IMR-90 (cell line): ENCODE measurements around the gene CASQ1. TPM values are rescaled to one million over a fixed set of nuclear protein-coding genes. Genes with fewer than 3 reads are reported as not detected.

Experiments used
- ATAC-seq: fragments of 200-7000 bp; cut with Tn5 transposase; 2 replicates; pipeline ENCODE4 v1.9.1; 2020; ENCODE audit warnings: low read depth, mild to moderate bottlenecking, moderate library complexity
- BruUV-seq: library from RNA; stranded (reverse); fragments of 400-500 nt; replicated peaks from 2 replicates; lab custom pipeline; 2021; lab: Mats Ljungman, UMichigan
- CTCF ChIA-PET: fragments of 300-600 bp; formaldehyde crosslinking; extraction: SDS; loops from one replicate; lab custom pipeline; 2021; ENCODE audit warnings: antibody characterized with exemption; lab: Yijun Ruan, JAX
- POLR2A ChIA-PET: fragments of 300-600 bp; sonication (Branson Sonifier 250); formaldehyde crosslinking; loops from one replicate; lab custom pipeline; 2022; ENCODE audit warnings: antibody characterized with exemption; ENCODE audit not compliant: unreplicated experiment; lab: Charles Lee
- DNase-seq: peaks from one replicate; pipeline ENCODE4 v3.0.0; 2013
- H2AFZ ChIP-seq: replicated peaks from 2 replicates; pipeline ENCODE3; 2013; ENCODE audit warnings: low read length, mild to moderate bottlenecking; ENCODE audit not compliant: poor library complexity
- H2AK5ac ChIP-seq: 2 replicates; pipeline ENCODE4 v1.6.1; 2013; ENCODE audit warnings: low read depth, low read length, inconsistent platforms
- H2AK9ac ChIP-seq: replicated peaks from 2 replicates; pipeline ENCODE3; 2013; ENCODE audit warnings: mild to moderate bottlenecking, low read depth, low read length, moderate library complexity; ENCODE audit not compliant: poor library complexity
- H2BK120ac ChIP-seq: 2 replicates; pipeline ENCODE4 v1.6.1; 2013; ENCODE audit warnings: low read depth, low read length, inconsistent platforms
- H2BK15ac ChIP-seq: 3 replicates; pipeline ENCODE4 v1.6.1; 2013; ENCODE audit warnings: low read depth, low read length, inconsistent platforms
- H2BK20ac ChIP-seq: 2 replicates; pipeline ENCODE4 v1.6.1; 2013; ENCODE audit warnings: low read depth, mild to moderate bottlenecking, inconsistent platforms, low read length, moderate library complexity
- H2BK5ac ChIP-seq: 2 replicates; pipeline ENCODE4 v1.6.1; 2013; ENCODE audit warnings: mild to moderate bottlenecking, low read depth, low read length, inconsistent platforms; ENCODE audit not compliant: poor library complexity, severe bottlenecking
- H3K14ac ChIP-seq: replicated peaks from 2 replicates; pipeline ENCODE4 v1.6.1; 2013; ENCODE audit warnings: low read depth, low read length, inconsistent platforms
- H3K18ac ChIP-seq: 2 replicates; pipeline ENCODE4 v1.6.1; 2013; ENCODE audit warnings: low read depth, low read length, control low read depth
- H3K23ac ChIP-seq: 2 replicates; pipeline ENCODE4 v1.6.1; 2013; ENCODE audit warnings: low read depth, low read length, inconsistent platforms
- H3K27ac ChIP-seq: 2 replicates; pipeline ENCODE4 v1.5.1; 2013; ENCODE audit warnings: mild to moderate bottlenecking, control low read depth, low read length; ENCODE audit not compliant: insufficient read depth
- H3K27me3 ChIP-seq: 2 replicates; pipeline ENCODE4 v1.6.1; 2013; ENCODE audit warnings: low read length; ENCODE audit not compliant: control insufficient read depth, insufficient read depth
- H3K36me3 ChIP-seq: 2 replicates; pipeline ENCODE4 v1.6.1; 2013; ENCODE audit warnings: low read length, mixed read lengths; ENCODE audit not compliant: control insufficient read depth, insufficient read depth
- H3K4ac ChIP-seq: 2 replicates; pipeline ENCODE4 v1.6.1; 2013; ENCODE audit warnings: low read depth, low read length, inconsistent platforms
- H3K4me1 ChIP-seq: 2 replicates; pipeline ENCODE4 v1.6.1; 2013; ENCODE audit warnings: low read length, mixed read lengths; ENCODE audit not compliant: control insufficient read depth, insufficient read depth
- H3K4me2 ChIP-seq: 2 replicates; pipeline ENCODE4 v1.6.1; 2013; ENCODE audit warnings: low read depth, mild to moderate bottlenecking, control low read depth, low read length, moderate library complexity
- H3K4me3 ChIP-seq: 2 replicates; pipeline ENCODE4 v1.5.1; 2013; ENCODE audit warnings: low read depth, mild to moderate bottlenecking, control low read depth, low read length, moderate library complexity; ENCODE audit not compliant: insufficient read depth
- H3K56ac ChIP-seq: 2 replicates; pipeline ENCODE4 v1.6.1; 2013; ENCODE audit warnings: low read length, inconsistent platforms; ENCODE audit not compliant: insufficient read depth; ENCODE audit errors: extremely low read depth
- H3K79me1 ChIP-seq, 2 experiments: 2 replicates each; pipeline ENCODE4 v1.6.1; 2013; ENCODE audit warnings: low read length in 2 of 2, inconsistent platforms in 1 of 2, low read depth in 1 of 2
- H3K9ac ChIP-seq: 2 replicates; pipeline ENCODE4 v1.6.1; 2013; ENCODE audit warnings: low read depth, low read length, control low read depth
- H3K9me1 ChIP-seq: 2 replicates; pipeline ENCODE4 v1.6.1; 2013; ENCODE audit warnings: low read length, inconsistent platforms; ENCODE audit not compliant: insufficient read depth
- H3K9me3 ChIP-seq: 2 replicates; pipeline ENCODE4 v1.6.1; 2013; ENCODE audit warnings: low read length; ENCODE audit not compliant: control insufficient read depth, insufficient read depth
- H4K20me1 ChIP-seq: 2 replicates; pipeline ENCODE4 v1.6.1; 2013; ENCODE audit warnings: low read length, inconsistent platforms; ENCODE audit not compliant: insufficient read depth
- H4K5ac ChIP-seq: 2 replicates; pipeline ENCODE4 v1.6.1; 2013; ENCODE audit warnings: mild to moderate bottlenecking, low read depth, low read length, control low read depth
- H4K8ac ChIP-seq, 2 experiments: 2 replicates each; pipeline ENCODE4 v1.6.1; 2013; ENCODE audit warnings: low read depth in 2 of 2, low read length in 2 of 2, control low read depth in 1 of 2, inconsistent platforms in 1 of 2
- H4K91ac ChIP-seq: 2 replicates; pipeline ENCODE4 v1.6.1; 2013; ENCODE audit warnings: low read depth, low read length, inconsistent platforms; ENCODE audit not compliant: insufficient read depth
- BHLHE40 ChIP-seq: fragments of 150-350 bp; IDR thresholded peaks from 2 replicates; pipeline ENCODE4 v1.6.1; 2016; ENCODE audit warnings: mild to moderate bottlenecking, low read depth, low read length
- CEBPB ChIP-seq: IDR thresholded peaks from 2 replicates; pipeline ENCODE4 v1.6.1; 2012; ENCODE audit warnings: low read depth, low read length, improper control_type of control experiment
- CHD1 ChIP-seq: IDR thresholded peaks from 2 replicates; pipeline ENCODE4 v1.6.1; 2012; ENCODE audit warnings: low read depth, low read length, improper control_type of control experiment
- FOS ChIP-seq: fragments of 150-350 bp; IDR thresholded peaks from 2 replicates; pipeline ENCODE4 v1.6.1; 2016; ENCODE audit warnings: low read depth, low read length
- MAFK ChIP-seq: IDR thresholded peaks from 2 replicates; pipeline ENCODE4 v1.6.1; 2012; ENCODE audit warnings: low read depth, low read length, improper control_type of control experiment
- MAZ ChIP-seq: IDR thresholded peaks from 2 replicates; pipeline ENCODE4 v1.6.1; 2012; ENCODE audit warnings: low read depth, mild to moderate bottlenecking, low read length, improper control_type of control experiment, moderate library complexity, borderline replicate concordance
- MXI1 ChIP-seq: IDR thresholded peaks from 2 replicates; pipeline ENCODE4 v1.6.1; 2012; ENCODE audit warnings: low read depth, mild to moderate bottlenecking, low read length, moderate library complexity, borderline replicate concordance
- NFE2L2 ChIP-seq: fragments of 150-350 bp; IDR thresholded peaks from 2 replicates; pipeline ENCODE4 v1.6.1; 2016; ENCODE audit warnings: low read depth, mild to moderate bottlenecking, low read length
- POLR2A ChIP-seq: IDR thresholded peaks from 2 replicates; pipeline ENCODE4 v1.6.1; 2012; ENCODE audit warnings: mild to moderate bottlenecking, low read depth, low read length
- RAD21 ChIP-seq: IDR thresholded peaks from 2 replicates; pipeline ENCODE4 v1.6.1; 2012; ENCODE audit warnings: low read length, improper control_type of control experiment
- RCOR1 ChIP-seq: IDR thresholded peaks from 2 replicates; pipeline ENCODE4 v1.6.1; 2012; ENCODE audit warnings: mild to moderate bottlenecking, low read length, improper control_type of control experiment; ENCODE audit not compliant: insufficient replicate concordance
- RFX5 ChIP-seq: IDR thresholded peaks from 2 replicates; pipeline ENCODE4 v1.8.0; 2012; ENCODE audit warnings: low read depth, mild to moderate bottlenecking, low read length, moderate library complexity
- SMC3 ChIP-seq: fragments of 150-350 bp; IDR thresholded peaks from 2 replicates; pipeline ENCODE4 v1.6.1; 2016; ENCODE audit warnings: low read depth, mild to moderate bottlenecking, antibody characterized with exemption, low read length, moderate library complexity
- WGBS, 2 experiments: methylation state at CpG; one replicate each; pipeline versions ENCODE4 v1.1.5 to v1.1.7; 2013; ENCODE audit warnings: missing lambda C conversion rate in 2 of 2; ENCODE audit not compliant: insufficient read length in 1 of 2; ENCODE audit errors: extremely low coverage in 2 of 2; 5-methylcytosine and 5-hydroxymethylcytosine counted together
- dilution Hi-C: fragments of 300-500 bp; cut with HindIII; formaldehyde crosslinking; loops from one replicate; pipeline ENCODE4 v1.14.3; 2018; ENCODE audit warnings: low sequenced_read_pairs; ENCODE audit not compliant: unreplicated experiment
- in situ Hi-C: fragments of 300-500 bp; cut with MboI; formaldehyde crosslinking; loops from 3 replicates; pipeline ENCODE4 v1.14.3; 2019; ENCODE audit warnings: low sequenced_read_pairs, inconsistent platforms, mixed read lengths
- intact Hi-C: fragments of 100-400 bp; cut with micrococcal nuclease; formaldehyde crosslinking; loops from 2 replicates; pipeline ENCODE4 v1.10.0; 2022
- polyA plus RNA-seq, 3 experiments: library from polyadenylated mRNA; depleted of rRNA; stranded (reverse); fragments of >200 nt; gene quantifications; 2 replicates each; pipeline ENCODE4 v1.2.3, GENCODE V29; 2012; ENCODE audit warnings: low replicate concordance in 1 of 3
- total RNA-seq: library from RNA; depleted of rRNA; stranded (reverse); fragments of >200 nt; gene quantifications from 2 replicates; pipeline ENCODE4 v1.2.3, GENCODE V29; 2012
- TF ChIP-seq, protein P1 (sequence below): conservative IDR thresholded peaks from 2 replicates; pipeline ENCODE4 v1.5.1; 2012; ENCODE audit warnings: mild to moderate bottlenecking, low read depth, low read length, improper control_type of control experiment
- TF ChIP-seq, protein P2 (sequence below): fragments of 150-350 bp; IDR thresholded peaks from 2 replicates; pipeline ENCODE4 v1.6.1; 2016; ENCODE audit warnings: low read depth, mild to moderate bottlenecking, low read length, moderate library complexity, borderline replicate concordance
- TF ChIP-seq, protein P3 (sequence below): fragments of 150-350 bp; IDR thresholded peaks from 2 replicates; pipeline ENCODE4 v1.6.1; 2017; ENCODE audit warnings: mild to moderate bottlenecking, antibody characterized with exemption, low read length, low read depth

Gene CASQ1
- total and polyA plus RNA-seq, 2 of the 4 experiments (the other 2 are of a cell fraction), result 0.18 to 0.21 TPM

DNA sequence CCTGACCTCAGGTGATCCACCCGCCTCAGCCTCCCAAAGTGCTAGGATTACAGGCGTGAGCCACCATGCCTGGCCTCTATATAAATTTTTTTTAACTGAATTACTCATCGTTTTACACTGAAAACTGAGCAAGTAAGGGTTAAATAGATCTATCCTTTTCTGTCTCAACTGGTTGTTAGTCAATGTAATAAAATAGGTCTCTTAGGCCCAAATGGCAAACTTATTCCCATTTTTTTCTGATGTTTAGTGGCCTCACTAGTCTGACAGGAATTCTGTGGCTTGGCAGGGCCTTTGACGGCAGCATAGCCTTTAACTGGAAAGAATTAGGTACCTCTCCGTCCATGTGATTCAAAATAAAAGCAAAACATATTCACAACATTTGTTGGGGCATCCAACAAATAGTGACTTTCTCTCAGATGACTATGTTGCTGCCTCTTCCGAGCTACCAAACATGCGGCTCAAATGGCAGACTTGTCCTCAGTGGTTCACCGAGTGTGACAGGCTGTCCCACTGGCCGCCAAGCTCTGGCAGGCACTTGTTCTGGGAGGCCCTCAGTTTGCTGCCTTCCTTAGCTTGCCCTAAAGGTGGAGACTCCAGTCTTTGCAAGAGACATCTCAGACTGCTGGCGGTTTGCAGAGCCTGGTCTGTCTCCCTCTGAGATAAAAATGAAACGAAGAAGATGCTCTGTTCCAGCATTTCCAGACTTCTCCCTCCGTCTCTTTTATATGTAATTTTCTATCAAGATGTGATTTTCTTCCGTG lies 21.6 kb upstream of the CASQ1 start:
- H2BK120ac ChIP-seq, result no peak overlapping the region
- H3K4me1 ChIP-seq, result 0 out of 2 replicates have a peak, but pooled peaks cover 2% of the 10 kb centered on the region
- H3K56ac ChIP-seq, result no peak overlapping the region
- H3K4ac ChIP-seq, result no peak overlapping the region
- TF ChIP-seq, protein P1, sequence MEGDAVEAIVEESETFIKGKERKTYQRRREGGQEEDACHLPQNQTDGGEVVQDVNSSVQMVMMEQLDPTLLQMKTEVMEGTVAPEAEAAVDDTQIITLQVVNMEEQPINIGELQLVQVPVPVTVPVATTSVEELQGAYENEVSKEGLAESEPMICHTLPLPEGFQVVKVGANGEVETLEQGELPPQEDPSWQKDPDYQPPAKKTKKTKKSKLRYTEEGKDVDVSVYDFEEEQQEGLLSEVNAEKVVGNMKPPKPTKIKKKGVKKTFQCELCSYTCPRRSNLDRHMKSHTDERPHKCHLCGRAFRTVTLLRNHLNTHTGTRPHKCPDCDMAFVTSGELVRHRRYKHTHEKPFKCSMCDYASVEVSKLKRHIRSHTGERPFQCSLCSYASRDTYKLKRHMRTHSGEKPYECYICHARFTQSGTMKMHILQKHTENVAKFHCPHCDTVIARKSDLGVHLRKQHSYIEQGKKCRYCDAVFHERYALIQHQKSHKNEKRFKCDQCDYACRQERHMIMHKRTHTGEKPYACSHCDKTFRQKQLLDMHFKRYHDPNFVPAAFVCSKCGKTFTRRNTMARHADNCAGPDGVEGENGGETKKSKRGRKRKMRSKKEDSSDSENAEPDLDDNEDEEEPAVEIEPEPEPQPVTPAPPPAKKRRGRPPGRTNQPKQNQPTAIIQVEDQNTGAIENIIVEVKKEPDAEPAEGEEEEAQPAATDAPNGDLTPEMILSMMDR, result no peak
- TF ChIP-seq RAD21, result no peak
- no peak for TF ChIP-seq RCOR1
- TF ChIP-seq, protein P2, sequence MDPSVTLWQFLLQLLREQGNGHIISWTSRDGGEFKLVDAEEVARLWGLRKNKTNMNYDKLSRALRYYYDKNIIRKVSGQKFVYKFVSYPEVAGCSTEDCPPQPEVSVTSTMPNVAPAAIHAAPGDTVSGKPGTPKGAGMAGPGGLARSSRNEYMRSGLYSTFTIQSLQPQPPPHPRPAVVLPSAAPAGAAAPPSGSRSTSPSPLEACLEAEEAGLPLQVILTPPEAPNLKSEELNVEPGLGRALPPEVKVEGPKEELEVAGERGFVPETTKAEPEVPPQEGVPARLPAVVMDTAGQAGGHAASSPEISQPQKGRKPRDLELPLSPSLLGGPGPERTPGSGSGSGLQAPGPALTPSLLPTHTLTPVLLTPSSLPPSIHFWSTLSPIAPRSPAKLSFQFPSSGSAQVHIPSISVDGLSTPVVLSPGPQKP, result no peak
- TF ChIP-seq BHLHE40, result no peak
- no peak for TF ChIP-seq CHD1
- TF ChIP-seq, protein P3, sequence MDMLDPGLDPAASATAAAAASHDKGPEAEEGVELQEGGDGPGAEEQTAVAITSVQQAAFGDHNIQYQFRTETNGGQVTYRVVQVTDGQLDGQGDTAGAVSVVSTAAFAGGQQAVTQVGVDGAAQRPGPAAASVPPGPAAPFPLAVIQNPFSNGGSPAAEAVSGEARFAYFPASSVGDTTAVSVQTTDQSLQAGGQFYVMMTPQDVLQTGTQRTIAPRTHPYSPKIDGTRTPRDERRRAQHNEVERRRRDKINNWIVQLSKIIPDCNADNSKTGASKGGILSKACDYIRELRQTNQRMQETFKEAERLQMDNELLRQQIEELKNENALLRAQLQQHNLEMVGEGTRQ, result no peak
- TF ChIP-seq MAZ, result no peak
- TF ChIP-seq NFE2L2, result no peak
- TF ChIP-seq RFX5, result no peak
- TF ChIP-seq MXI1, result no peak
- TF ChIP-seq POLR2A, result no peak
- TF ChIP-seq SMC3, result no peak
- TF ChIP-seq CEBPB, result no peak
- no peak for TF ChIP-seq FOS
- TF ChIP-seq MAFK, result no peak
- intact Hi-C loops, result no loop called here
- H3K14ac ChIP-seq, result no peak overlapping the region
- no peak overlapping the region for H4K91ac ChIP-seq
- H3K27ac ChIP-seq, result no peak overlapping the region
- CTCF ChIA-PET, result no interaction called here
- H3K4me2 ChIP-seq, result no peak overlapping the region
- WGBS, 2 experiments, result 72% methylated on average over 6 of the region's 13 CpGs; no CpG with 5 or more reads in 1 of the 2 experiments
- no peak overlapping the region for H3K18ac ChIP-seq
- H4K8ac ChIP-seq, result no peak overlapping the region
- dilution Hi-C loops, result no loop called here
- POLR2A ChIA-PET, result no interaction called here
- H3K9me3 ChIP-seq, result no peaks in the 10 kb centered on the region; the same call in 1 of the 2 replicates
- ATAC-seq, result no peak
- no peak overlapping the region for H3K23ac ChIP-seq
- no peak overlapping the region for H3K9ac ChIP-seq
- H4K5ac ChIP-seq, result no peak overlapping the region
- in situ Hi-C loops, result no loop called here
- no peaks in the 10 kb centered on the region for H3K9me1 ChIP-seq
- BruUV-seq, result no TSS peak
- H3K36me3 ChIP-seq, result no peaks in the 10 kb centered on the region
- H3K79me1 ChIP-seq, result no peaks in the 10 kb centered on the region
- H2BK15ac ChIP-seq, result no peak overlapping the region
- no peaks in the 10 kb centered on the region for H4K20me1 ChIP-seq
- no peak overlapping the region for H3K4me3 ChIP-seq
- no peak overlapping the region for H2AFZ ChIP-seq
- no peak overlapping the region for H2AK5ac ChIP-seq
- no peak overlapping the region for H2BK5ac ChIP-seq
- DNase-seq, result no peak
- peaks cover 41% of the 10 kb centered on the region for H3K27me3 ChIP-seq
- no peak overlapping the region for H2AK9ac ChIP-seq
- no peak overlapping the region for H2BK20ac ChIP-seq
